ENCODE data around the gene POLDIP2.

POLDIP2 gene

GRCh38 chr17:28398280-28398981 is 41.1 kb upstream of the POLDIP2 start:
- TF ChIP-seq, protein P1, sequence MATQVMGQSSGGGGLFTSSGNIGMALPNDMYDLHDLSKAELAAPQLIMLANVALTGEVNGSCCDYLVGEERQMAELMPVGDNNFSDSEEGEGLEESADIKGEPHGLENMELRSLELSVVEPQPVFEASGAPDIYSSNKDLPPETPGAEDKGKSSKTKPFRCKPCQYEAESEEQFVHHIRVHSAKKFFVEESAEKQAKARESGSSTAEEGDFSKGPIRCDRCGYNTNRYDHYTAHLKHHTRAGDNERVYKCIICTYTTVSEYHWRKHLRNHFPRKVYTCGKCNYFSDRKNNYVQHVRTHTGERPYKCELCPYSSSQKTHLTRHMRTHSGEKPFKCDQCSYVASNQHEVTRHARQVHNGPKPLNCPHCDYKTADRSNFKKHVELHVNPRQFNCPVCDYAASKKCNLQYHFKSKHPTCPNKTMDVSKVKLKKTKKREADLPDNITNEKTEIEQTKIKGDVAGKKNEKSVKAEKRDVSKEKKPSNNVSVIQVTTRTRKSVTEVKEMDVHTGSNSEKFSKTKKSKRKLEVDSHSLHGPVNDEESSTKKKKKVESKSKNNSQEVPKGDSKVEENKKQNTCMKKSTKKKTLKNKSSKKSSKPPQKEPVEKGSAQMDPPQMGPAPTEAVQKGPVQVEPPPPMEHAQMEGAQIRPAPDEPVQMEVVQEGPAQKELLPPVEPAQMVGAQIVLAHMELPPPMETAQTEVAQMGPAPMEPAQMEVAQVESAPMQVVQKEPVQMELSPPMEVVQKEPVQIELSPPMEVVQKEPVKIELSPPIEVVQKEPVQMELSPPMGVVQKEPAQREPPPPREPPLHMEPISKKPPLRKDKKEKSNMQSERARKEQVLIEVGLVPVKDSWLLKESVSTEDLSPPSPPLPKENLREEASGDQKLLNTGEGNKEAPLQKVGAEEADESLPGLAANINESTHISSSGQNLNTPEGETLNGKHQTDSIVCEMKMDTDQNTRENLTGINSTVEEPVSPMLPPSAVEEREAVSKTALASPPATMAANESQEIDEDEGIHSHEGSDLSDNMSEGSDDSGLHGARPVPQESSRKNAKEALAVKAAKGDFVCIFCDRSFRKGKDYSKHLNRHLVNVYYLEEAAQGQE (IDR thresholded peaks at IDR 0.05; ENCODE audit: insufficient read depth in 1 of 2, low read depth in 2 of 2, low read length in 2 of 2), result no peak
- TF ChIP-seq FOXP2 (optimal IDR thresholded peaks at IDR 0.05; ENCODE audit: borderline replicate concordance, extremely low read depth, extremely low read length, insufficient read depth), result no peak
- TF ChIP-seq TAF1 (IDR thresholded peaks at IDR 0.05; ENCODE audit: borderline replicate concordance, insufficient read depth, low read length), result no peak
- TF ChIP-seq POLR2AphosphoS5 (IDR thresholded peaks at IDR 0.05; ENCODE audit: low read depth, low read length), result no peak
- TF ChIP-seq SIN3A (IDR thresholded peaks at IDR 0.05; ENCODE audit: borderline replicate concordance, insufficient read depth, low read length), result no peak

- TF ChIP-seq TAF1 (IDR thresholded peaks at IDR 0.05; ENCODE audit: borderline replicate concordance, insufficient read depth, low read length) (no peak), POLR2AphosphoS5 (IDR thresholded peaks at IDR 0.05; ENCODE audit: low read depth, low read length) (no peak), FOXP2 (optimal IDR thresholded peaks at IDR 0.05; ENCODE audit: borderline replicate concordance, extremely low read depth, extremely low read length, insufficient read depth) (no peak), SIN3A (IDR thresholded peaks at IDR 0.05; ENCODE audit: borderline replicate concordance, insufficient read depth, low read length) (no peak)
- TF ChIP-seq, protein P1 (IDR thresholded peaks at IDR 0.05; ENCODE audit: insufficient read depth in 1 of 2, low read depth in 2 of 2, low read length in 2 of 2), result no peak
These were observed 40.5 kb upstream of the POLDIP2 start for GRCh38 chr17:28397687-28398279.

- TF ChIP-seq SIN3A (IDR thresholded peaks at IDR 0.05; ENCODE audit: borderline replicate concordance, insufficient read depth, low read length) (no peak), FOXP2 (optimal IDR thresholded peaks at IDR 0.05; ENCODE audit: borderline replicate concordance, extremely low read depth, extremely low read length, insufficient read depth) (no peak), POLR2AphosphoS5 (IDR thresholded peaks at IDR 0.05; ENCODE audit: low read depth, low read length) (no peak), TAF1 (IDR thresholded peaks at IDR 0.05; ENCODE audit: borderline replicate concordance, insufficient read depth, low read length) (no peak)
- TF ChIP-seq, protein P1 (IDR thresholded peaks at IDR 0.05; ENCODE audit: insufficient read depth in 1 of 2, low read depth in 2 of 2, low read length in 2 of 2), result no peak
These were observed 39.9 kb upstream of the POLDIP2 start for GRCh38 chr17:28397275-28397674.

DNA sequence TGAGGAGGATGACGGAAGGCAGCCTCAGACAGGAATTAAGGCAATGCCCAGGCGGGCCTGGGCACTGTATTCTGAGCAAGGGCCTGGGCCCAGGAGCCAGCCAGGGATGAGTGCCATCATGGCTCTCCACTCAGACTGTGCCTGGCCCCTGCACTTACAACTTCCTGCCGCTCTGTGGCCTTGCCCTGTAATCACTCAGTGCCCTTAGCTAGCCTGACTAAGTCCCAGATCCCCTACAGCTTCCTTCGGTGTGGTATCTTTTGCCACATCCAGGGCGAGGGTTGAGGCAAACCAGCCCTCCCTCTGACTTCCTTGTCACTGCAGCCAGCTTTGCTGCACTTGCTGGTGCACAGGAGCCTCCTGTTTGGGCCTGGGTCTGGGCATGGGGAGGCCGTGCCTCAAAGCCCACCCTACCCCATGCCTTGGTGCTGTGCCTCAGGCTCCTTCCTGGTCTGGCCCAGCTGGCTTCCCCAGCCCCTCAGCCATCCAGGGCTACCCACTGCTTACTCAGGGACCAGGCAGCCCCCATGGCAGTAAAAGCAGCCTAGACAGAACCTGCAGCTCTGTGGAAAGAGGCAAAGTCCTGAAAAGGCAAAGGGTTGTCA is 39.4 kb upstream of the POLDIP2 start:
- TF ChIP-seq SIN3A (IDR thresholded peaks at IDR 0.05; ENCODE audit: borderline replicate concordance, insufficient read depth, low read length) (no peak), POLR2AphosphoS5 (IDR thresholded peaks at IDR 0.05; ENCODE audit: low read depth, low read length) (no peak), TAF1 (IDR thresholded peaks at IDR 0.05; ENCODE audit: borderline replicate concordance, insufficient read depth, low read length) (no peak), FOXP2 (optimal IDR thresholded peaks at IDR 0.05; ENCODE audit: borderline replicate concordance, extremely low read depth, extremely low read length, insufficient read depth) (no peak)
- TF ChIP-seq, protein P1 (IDR thresholded peaks at IDR 0.05; ENCODE audit: insufficient read depth in 1 of 2, low read depth in 2 of 2, low read length in 2 of 2), result no peak
